Activated CD8-positive, alpha-beta memory T cell treated with anti-CD3 and anti-CD28 coated beads for 36 hours (primary cell): ENCODE measurements around the gene APRT. TPM values are rescaled to one million over a fixed set of nuclear protein-coding genes. Genes with fewer than 3 reads are reported as not detected.

Experiments
- CTCF ChIA-PET: fragments of 350-600 bp; sonication (Branson Sonifier 250); formaldehyde crosslinking; loops from one replicate; lab custom pipeline; 2021; ENCODE audit warnings: antibody characterized with exemption; lab: Charles Lee
- POLR2A ChIA-PET: fragments of 350-600 bp; sonication (Branson Sonifier 250); formaldehyde crosslinking; loops from one replicate; lab custom pipeline; 2021; ENCODE audit warnings: antibody characterized with exemption; lab: Charles Lee
- total RNA-seq, 2 experiments: library from RNA; stranded (reverse); gene quantifications; one replicate each; pipeline ENCODE4 v1.2.3, GENCODE V29; 2021

Gene APRT
- total RNA-seq, 2 experiments from 2014 or later, result 325 to 330 TPM

- POLR2A ChIA-PET, result no interaction called here
- CTCF ChIA-PET, result no interaction called here
These were observed 32.8 kb upstream of the APRT start for GRCh38 chr16:88844419-88845036.

GRCh38 chr16:88843256-88843655 is 31.5 kb upstream of the APRT start:
- CTCF ChIA-PET, result interaction anchor here (1.0 kb wide), 1 partner anchor 12 kb away, joined by 3 read pairs; no protein-coding TSS in a partner anchor
- POLR2A ChIA-PET, result no interaction called here

- ChIA-PET POLR2A (no interaction called here), CTCF (interaction anchor here (1.0 kb wide), 1 partner anchor 13 kb away, joined by 3 read pairs; no protein-coding TSS in a partner anchor)
These were observed 31.1 kb upstream of the APRT start for GRCh38 chr16:88842806-88843205.

- ChIA-PET CTCF (interaction anchor here (1.0 kb wide), 1 partner anchor 13 kb away, joined by 3 read pairs; no protein-coding TSS in a partner anchor), POLR2A (no interaction called here)
These were observed 30.6 kb upstream of the APRT start for GRCh38 chr16:88842308-88842756.

- ChIA-PET CTCF (no interaction called here), POLR2A (no interaction called here)
These were observed 30.0 kb upstream of the APRT start for GRCh38 chr16:88841521-88842307.

GRCh38 chr16:88840600-88841215 is 29.0 kb upstream of the APRT start:
- CTCF ChIA-PET, result no interaction called here
- POLR2A ChIA-PET, result no interaction called here

- ChIA-PET CTCF (no interaction called here), POLR2A (no interaction called here)
These were observed 28.2 kb upstream of the APRT start for GRCh38 chr16:88839745-88840599.

GRCh38 chr16:88839026-88839529 is 27.4 kb upstream of the APRT start:
- POLR2A ChIA-PET, result no interaction called here
- CTCF ChIA-PET, result no interaction called here

- ChIA-PET POLR2A (no interaction called here), CTCF (no interaction called here)
These were observed 26.8 kb upstream of the APRT start for GRCh38 chr16:88838566-88838965.

- ChIA-PET POLR2A (no interaction called here), CTCF (no interaction called here)
These were observed 26.1 kb upstream of the APRT start for GRCh38 chr16:88837806-88838205.

GRCh38 chr16:88836791-88837190 is 25.1 kb upstream of the APRT start:
- ChIA-PET CTCF (no interaction called here), POLR2A (no interaction called here)

- POLR2A ChIA-PET, result no interaction called here
- CTCF ChIA-PET, result no interaction called here
These were observed 24.1 kb upstream of the APRT start for GRCh38 chr16:88835818-88836217.

GRCh38 chr16:88835383-88835782 is 23.7 kb upstream of the APRT start:
- ChIA-PET CTCF (no interaction called here), POLR2A (no interaction called here)

- CTCF ChIA-PET, result no interaction called here
- POLR2A ChIA-PET, result no interaction called here
These were observed 22.9 kb upstream of the APRT start for GRCh38 chr16:88834670-88835069.

- ChIA-PET CTCF (interaction anchor here (0.6 kb wide), 1 partner anchor 38 kb away, joined by 3 read pairs; no protein-coding TSS in a partner anchor), POLR2A (interaction anchor here (0.6 kb wide), 1 partner anchor 865 kb away, joined by 3 read pairs; no protein-coding TSS in a partner anchor)
These were observed 21.4 kb upstream of the APRT start for GRCh38 chr16:88833086-88833485.

- ChIA-PET POLR2A (no interaction called here), CTCF (interaction anchor here (0.6 kb wide), 1 partner anchor 206 kb away, joined by 3 read pairs; no protein-coding TSS in a partner anchor)
These were observed 20.1 kb upstream of the APRT start for GRCh38 chr16:88831838-88832237.

GRCh38 chr16:88830783-88831182 is 19.1 kb upstream of the APRT start:
- CTCF ChIA-PET, result interaction anchor here (0.7 to 1.2 kb wide), 2 partner anchors 27 to 34 kb away, joined by 3 to 5 read pairs; no protein-coding TSS in a partner anchor
- POLR2A ChIA-PET, result interaction anchor here (0.6 kb wide), 1 partner anchor 20 kb away, joined by 3 read pairs; no protein-coding TSS in a partner anchor

GRCh38 chr16:88830258-88830657 is 18.5 kb upstream of the APRT start:
- ChIA-PET POLR2A (interaction anchor here (0.6 kb wide), 1 partner anchor 20 kb away, joined by 3 read pairs; no protein-coding TSS in a partner anchor), CTCF (interaction anchor here (0.7 to 1.2 kb wide), 3 partner anchors 27 to 34 kb away, joined by 3 to 5 read pairs (median 3); no protein-coding TSS in a partner anchor)

GRCh38 chr16:88828711-88829110 is 17.0 kb upstream of the APRT start:
- ChIA-PET POLR2A (no interaction called here), CTCF (no interaction called here)
